ENCODE data around the gene COA1. TPM values are rescaled to one million over a fixed set of nuclear protein-coding genes. Genes with fewer than 3 reads are reported as not detected.

The COA1 gene
- total and polyA plus RNA-seq, 9 donors = 33.2 to 67.7 (median 51.7) TPM

- no peak for TF ChIP-seq EP300 (IDR thresholded peaks at IDR 0.05)
- TF ChIP-seq CTCF (IDR thresholded peaks at IDR 0.05) = no peak
- no peak for TF ChIP-seq POLR2A (IDR thresholded peaks at IDR 0.05)
- 89 to 91% (median 90%) methylated on average over 4 of the region's 4 CpGs for WGBS, 3 donors
- intact Hi-C loops (cut with DNase I) = no loop called here
- no peak for DNase-seq
- Histone ChIP-seq H3K4me1 (ENCODE audit: insufficient read depth) (peaks cover 4% of the 10 kb centered on the region), H3K36me3 (no peaks in the 10 kb centered on the region), H3K27me3 (no peaks in the 10 kb centered on the region), H3K9me3 (no peaks in the 10 kb centered on the region), H3K4me3 (no peak overlapping the region), H3K27ac (no peak overlapping the region)
These were observed 31.6 kb downstream of the COA1 start for GRCh38 chr7:43697690-43698089.

GRCh38 chr7:43695365-43695764, 34.0 kb downstream of the COA1 start:
- H3K9me3 ChIP-seq = no peaks in the 10 kb centered on the region
- DNase-seq = no peak
- H3K27ac ChIP-seq = no peak overlapping the region
- intact Hi-C loops (cut with DNase I) = no loop called here
- H3K4me1 ChIP-seq (ENCODE audit: insufficient read depth) = peaks cover 4% of the 10 kb centered on the region
- TF ChIP-seq EP300 (IDR thresholded peaks at IDR 0.05) (no peak), POLR2A (IDR thresholded peaks at IDR 0.05) (no peak), CTCF (IDR thresholded peaks at IDR 0.05) (no peak)
- no peaks in the 10 kb centered on the region for H3K27me3 ChIP-seq
- H3K36me3 ChIP-seq = no peaks in the 10 kb centered on the region
- WGBS, 3 donors = 96 to 98% (median 97%) methylated on average over 1 of the region's 1 CpG
- no peak overlapping the region for H3K4me3 ChIP-seq

GRCh38 chr7:43694399-43694748, 34.9 kb downstream of the COA1 start:
- H3K4me3 ChIP-seq = no peak overlapping the region
- DNase-seq = no peak
- intact Hi-C loops (cut with DNase I) = no loop called here
- WGBS, 3 donors = 78 to 94% (median 93%) methylated on average over 2 of the region's 2 CpGs
- H3K27ac ChIP-seq = no peak overlapping the region
- H3K4me1 ChIP-seq (ENCODE audit: insufficient read depth) = peaks cover 4% of the 10 kb centered on the region
- H3K36me3 ChIP-seq = no peaks in the 10 kb centered on the region
- TF ChIP-seq POLR2A (IDR thresholded peaks at IDR 0.05) (no peak), EP300 (IDR thresholded peaks at IDR 0.05) (no peak), CTCF (IDR thresholded peaks at IDR 0.05) (no peak)
- no peaks in the 10 kb centered on the region for H3K27me3 ChIP-seq
- no peaks in the 10 kb centered on the region for H3K9me3 ChIP-seq

- H3K4me3 ChIP-seq = no peak overlapping the region
- H3K4me1 ChIP-seq (ENCODE audit: insufficient read depth) = peaks cover 6% of the 10 kb centered on the region
- H3K27me3 ChIP-seq = no peaks in the 10 kb centered on the region
- no peak for DNase-seq
- no peaks in the 10 kb centered on the region for H3K9me3 ChIP-seq
- H3K36me3 ChIP-seq = no peaks in the 10 kb centered on the region
- intact Hi-C loops (cut with DNase I) = no loop called here
- no peak overlapping the region for H3K27ac ChIP-seq
- WGBS, 3 donors = 94 to 96% (median 94%) methylated on average over 4 of the region's 4 CpGs
- TF ChIP-seq CTCF (IDR thresholded peaks at IDR 0.05) (no peak), EP300 (IDR thresholded peaks at IDR 0.05) (no peak), POLR2A (IDR thresholded peaks at IDR 0.05) (no peak)
These were observed 35.5 kb downstream of the COA1 start for GRCh38 chr7:43693687-43694398.

Measured in ovary (tissue), 9 donors.